HG03064 (cell line): ENCODE measurements around the gene SCD.
"Not testable (repeated sequence)": the region's sequence is repeated elsewhere in the genome, so short reads cannot be mapped to it uniquely, and the experiment has no call there.

Source experiments
- ATAC-seq: cut with Tn5 transposase; IDR thresholded peaks from one replicate; pipeline ENCODE4 v1.9.1; 2021; ENCODE audit warnings: low read depth; ENCODE audit not compliant: unreplicated experiment

The SCD gene

DNA sequence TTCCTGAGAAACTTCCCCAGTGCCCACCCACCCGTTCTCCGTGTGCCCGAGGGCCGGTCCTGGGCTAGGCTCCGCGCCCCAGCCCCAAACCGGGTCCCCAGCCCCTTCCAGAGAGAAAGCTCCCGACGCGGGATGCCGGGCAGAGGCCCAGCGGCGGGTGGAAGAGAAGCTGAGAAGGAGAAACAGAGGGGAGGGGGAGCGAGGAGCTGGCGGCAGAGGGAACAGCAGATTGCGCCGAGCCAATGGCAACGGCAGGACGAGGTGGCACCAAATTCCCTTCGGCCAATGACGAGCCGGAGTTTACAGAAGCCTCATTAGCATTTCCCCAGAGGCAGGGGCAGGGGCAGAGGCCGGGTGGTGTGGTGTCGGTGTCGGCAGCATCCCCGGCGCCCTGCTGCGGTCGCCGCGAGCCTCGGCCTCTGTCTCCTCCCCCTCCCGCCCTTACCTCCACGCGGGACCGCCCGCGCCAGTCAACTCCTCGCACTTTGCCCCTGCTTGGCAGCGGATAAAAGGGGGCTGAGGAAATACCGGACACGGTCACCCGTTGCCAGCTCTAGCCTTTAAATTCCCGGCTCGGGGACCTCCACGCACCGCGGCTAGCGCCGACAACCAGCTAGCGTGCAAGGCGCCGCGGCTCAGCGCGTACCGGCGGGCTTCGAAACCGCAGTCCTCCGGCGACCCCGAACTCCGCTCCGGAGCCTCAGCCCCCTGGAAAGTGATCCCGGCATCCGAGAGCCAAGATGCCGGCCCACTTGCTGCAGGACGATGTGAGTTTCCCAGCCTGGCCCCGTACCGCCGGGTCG, at the start of gene SCD:
Gene SCD, plus strand, starts transcription at position 469 of the 803 bp plus-strand sequence. Its CDS starts 272 bp downstream, at position 741.
- peak; percentile 75 for ATAC-seq

DNA sequence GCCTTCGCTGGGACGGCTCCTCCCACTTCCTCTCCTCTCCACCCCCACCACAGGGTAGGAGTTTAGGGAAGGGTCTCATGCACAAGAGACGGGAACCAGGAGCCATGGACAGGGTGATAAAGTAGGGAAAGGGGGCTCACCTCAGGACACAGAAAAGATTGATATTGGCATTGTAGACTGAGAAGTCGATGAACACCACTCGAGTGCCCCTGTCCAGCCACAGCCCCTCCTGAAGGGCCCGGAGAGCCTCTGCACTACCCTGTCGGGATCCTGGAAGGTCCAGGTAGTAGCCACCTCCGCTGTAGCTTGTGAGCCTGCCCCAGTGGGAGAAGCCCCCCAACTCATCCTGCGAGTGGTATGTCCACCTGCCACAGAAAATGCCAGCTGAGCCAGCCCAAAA, 49.8 kb upstream of the SCD start:
- ATAC-seq: no peak

DNA sequence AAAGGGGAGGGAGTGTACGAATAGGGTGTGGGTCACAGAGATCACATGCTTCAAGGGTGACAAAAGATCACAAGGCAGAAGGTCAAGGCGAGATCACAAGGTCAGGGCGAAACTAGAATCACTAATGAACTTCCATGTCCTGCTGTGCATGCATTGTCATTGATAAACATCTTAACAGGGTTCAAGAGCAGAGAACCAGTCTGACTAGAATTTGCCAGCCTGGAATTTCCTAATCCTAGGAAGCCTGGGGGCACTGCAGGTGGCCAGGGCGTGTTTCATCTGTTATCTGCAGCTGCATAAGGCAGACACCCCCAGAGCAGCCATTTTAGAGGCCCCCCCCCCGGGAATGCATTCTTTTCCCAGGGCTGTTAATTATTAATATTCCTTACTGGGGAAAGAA, 45.9 kb upstream of the SCD start:
- ATAC-seq: not testable (repeated sequence)

DNA sequence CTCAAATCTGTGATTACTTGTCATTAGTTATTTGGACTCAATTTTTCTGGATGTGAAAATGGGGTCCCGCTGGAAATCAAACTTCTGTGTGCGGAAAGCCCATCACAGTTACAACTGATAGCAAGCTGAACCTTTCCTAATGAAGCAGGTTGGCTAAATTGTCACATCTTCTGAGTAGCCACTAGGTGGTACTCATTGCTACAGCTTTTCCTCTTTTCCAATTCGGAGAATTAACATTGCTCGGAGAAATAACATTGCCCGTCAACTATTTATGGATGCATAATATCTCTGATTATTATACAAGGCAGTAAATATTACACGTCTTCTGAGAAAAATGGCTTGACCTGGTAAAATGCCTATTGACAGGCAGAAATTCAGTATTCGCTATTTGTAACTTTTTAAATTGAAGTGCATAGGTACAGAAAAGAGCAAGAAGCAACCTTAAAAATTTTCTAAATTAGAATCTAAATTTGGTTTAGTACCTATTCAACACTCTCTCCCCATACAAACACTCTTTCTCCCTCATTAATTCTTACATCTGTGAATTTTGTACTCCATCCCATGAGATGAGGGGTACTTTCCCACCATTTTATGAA, 43.2 kb upstream of the SCD start:
- no peak for ATAC-seq

DNA sequence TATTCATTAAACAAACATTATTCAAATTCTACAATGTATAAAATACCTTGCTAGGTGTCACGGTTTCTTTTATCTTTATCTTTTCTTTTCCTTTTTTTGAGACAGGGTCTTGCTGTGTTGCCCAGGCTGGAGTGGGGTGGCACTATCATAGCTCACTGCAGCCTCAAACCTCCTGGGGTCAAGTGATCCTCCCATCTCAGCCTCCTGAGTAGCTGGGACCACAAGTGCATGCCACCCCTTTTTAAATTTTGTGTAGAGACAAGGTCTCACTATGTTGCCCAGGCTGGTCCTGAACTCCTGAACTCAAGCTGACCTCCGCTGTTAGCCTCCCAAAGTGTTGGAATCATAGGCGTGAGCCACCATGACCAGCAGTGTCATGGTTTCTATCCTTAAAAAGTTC, 42.6 kb upstream of the SCD start:
- no peak for ATAC-seq

DNA sequence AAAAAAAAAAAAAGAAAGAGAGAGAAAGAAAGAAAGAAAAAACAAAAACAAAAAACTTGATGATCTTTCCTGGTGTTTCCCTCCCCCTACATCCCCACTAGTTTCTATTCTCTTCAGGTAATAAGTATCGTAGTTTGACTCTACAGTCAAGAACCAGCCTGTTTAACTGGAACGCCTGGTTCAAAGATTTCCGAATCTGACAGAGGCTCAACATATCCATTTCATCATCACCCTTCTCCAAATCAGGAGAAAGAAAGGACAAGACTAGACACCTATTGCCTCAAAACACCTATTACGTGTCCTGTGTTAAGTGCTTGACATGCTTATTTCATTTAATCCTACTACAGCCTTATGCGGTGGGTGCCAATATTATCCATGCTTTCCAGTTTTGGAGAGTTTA, 40.2 kb upstream of the SCD start:
- ATAC-seq: no peak

DNA sequence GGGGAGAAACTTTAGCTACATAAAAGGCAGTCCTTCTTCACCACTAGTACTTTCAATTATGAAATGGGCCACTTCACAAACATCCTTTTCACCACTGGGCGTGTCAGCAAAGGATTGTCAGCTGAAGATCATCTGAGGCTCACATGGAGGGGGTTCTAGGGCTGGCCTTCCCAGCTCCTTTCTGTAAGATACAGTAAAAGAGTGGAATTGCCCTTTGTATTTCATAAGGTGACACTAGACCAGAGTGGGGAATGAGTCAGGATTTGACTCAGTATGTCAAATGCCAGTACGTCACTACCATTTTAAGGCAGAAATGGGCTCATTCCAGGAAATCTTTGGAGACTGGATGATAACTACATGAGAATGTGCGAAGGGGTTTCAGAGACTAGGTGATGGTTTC, 39.3 kb upstream of the SCD start:
- no peak for ATAC-seq

DNA sequence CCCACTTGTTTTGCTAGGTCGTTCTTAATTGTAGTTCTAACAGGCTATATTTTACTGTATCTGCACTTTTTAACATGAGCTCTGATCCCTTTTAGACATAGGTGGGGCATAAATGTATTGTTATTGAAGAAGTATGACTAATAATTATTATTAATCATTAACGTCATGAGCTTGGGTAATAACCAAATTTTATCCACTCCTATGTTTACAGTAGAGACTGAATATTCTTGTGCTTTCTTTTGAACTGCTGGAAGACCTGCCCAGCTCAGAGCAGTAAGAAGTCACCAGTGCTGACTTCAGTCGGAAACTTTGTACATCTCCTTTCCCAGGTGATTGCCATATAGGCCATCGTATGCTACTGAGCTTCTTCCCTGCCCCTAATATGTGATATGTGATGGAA, 35.7 kb upstream of the SCD start:
- ATAC-seq: no peak

DNA sequence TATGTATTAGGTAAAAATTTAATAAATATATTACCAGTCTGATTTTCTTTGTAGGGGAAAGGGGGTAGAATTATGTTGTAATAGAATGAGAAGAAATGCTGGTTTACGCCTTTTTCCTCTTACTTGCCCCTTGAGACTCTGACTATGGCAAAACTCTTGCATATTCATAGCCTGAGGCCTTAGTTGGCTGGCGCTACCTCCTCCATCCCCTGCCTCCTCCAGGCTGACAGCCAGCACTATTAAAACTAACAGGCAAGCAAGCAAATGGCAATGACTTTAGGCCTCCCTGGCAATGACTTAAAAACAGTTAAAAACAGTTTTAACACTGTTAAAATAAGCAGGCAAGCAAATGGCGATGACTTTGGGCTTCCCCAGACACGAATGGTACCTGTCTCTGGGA, 31.4 kb upstream of the SCD start:
- no peak for ATAC-seq

DNA sequence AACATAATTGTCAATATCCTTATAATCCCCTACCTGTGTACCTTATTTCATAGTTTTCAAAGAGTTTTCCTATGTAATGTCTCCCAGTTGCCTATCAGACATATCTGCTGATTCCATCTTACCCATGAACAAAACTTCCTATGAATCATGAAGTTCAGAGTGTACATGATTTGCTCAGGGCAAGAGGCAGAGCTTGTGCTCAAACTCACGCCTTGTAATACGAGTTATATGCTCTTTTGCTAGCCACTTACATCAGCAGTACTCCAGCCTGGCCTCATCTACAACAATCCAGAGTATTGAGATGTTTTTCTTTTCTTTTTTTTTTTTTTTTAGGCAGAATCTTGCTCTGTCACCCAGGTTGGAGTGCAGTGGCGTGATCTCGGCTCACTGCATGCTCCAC, 28.8 kb upstream of the SCD start:
- ATAC-seq: no peak

DNA sequence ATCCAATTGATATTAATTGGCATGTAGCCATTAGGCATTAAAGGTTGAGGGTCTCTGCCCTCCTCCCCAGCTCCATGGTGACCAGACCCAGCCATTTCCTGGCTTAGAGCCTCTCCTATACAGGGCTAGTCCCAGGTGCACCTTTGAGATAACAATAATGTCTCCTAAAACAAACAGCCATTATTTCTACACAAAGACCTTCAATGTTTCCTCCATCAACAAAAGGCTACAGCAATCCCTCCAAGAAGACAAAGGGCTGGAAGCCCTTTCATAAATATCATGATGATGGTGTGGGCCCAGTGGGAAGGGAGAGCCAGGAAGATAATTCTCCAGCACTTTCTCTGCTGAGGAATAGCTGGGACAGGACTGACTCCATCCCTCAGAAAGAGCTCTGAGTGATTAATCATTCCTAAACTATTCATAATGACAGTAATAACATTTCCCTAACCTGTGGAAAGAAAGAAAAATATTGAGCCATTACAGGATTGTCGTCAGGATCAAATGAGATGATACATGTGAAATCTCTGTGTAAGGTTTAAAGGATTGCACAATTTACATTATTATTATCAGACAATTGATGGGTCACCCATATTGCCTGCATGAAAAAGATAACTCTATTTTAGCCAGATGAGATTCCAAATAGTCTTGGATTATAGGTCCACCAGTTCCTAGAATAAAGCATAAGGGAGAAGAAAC, 27.2 kb upstream of the SCD start:
- ATAC-seq: no peak

DNA sequence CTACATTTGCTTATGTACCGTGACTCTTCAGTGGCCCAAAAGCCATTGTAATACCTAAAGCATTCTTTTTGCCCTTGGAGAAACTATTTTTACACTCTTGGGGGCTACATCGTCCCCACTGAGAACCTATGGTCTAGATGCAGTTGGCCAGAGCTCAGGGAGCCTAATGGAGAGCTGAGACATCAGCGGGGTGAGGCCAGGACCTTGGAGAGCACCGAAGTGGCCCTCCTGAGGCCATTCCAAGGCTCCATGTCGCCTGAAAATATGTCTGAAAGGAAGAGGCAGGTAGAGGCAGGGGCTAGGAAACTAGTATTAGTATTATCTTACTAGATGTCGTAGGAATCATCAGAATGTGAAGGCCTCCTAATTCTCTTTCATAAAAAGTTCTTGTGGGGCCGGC, 21.9 kb upstream of the SCD start:
- ATAC-seq: no peak

DNA sequence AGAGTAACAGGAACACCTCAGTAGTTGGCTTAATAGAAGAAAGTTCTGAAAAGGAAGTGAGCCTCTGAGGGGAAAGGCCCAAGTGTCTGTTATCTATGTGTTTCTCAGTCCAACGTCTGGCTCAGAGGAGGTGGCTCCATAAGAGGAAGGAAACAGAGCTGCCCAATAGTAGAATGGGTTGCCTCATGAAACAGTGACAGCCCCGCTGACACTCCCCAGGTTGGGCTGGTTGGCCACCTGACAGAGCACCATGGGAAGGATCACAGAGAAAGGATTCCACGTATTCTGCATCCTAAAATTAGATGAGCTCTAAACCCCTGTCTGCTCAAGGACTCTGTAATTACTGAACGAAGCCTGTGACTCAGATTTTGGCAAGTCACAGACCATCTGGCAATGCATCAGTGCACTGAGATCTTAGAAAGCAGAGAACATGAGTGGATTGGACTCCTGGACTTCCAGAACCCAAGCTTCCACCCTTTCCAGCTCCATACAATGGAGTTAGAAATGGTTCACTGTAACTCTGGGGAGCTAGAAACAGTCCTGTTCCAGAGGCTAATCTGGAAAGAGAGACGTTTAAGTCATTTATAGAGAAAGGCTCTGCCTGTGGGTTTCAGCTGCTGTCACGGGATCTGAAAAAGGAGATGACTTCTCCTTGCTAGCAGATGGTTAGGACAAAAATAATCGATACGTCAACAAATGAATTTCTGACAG, 19.9 kb upstream of the SCD start:
- peak; percentile 94 for ATAC-seq

DNA sequence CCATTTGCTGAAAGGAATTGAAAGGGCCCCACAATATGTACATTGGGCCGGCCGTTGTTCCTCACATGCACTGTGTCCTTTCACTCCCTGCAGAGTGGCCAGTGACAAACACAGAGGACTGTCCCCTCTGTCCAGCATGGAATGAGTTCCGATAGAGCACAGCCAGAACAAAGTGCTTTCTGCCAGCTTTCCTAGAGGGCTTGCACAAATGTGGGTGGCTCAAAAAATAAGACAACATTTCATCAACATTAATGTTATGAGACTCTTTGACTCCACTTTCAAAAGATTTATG, 19.4 kb upstream of the SCD start:
- ATAC-seq: no peak

DNA sequence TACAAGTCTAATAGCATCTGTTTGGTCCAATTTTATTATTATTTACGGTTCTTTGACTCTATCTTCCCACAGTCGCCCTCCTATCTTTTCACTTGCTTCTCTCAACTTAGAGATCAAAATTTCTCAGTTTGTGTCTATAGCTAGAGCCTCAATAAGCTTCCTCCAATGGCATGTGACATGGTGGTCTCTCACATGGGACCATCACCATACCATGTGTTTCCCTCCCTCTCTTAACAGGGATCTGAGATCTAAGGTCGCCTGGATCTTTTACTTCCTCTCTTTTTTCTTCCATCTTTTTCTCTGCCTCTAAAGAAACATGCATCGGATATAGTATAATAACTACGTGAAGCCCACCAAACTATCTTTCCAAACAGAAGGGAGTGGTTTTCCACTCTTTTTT, 18.8 kb upstream of the SCD start:
- ATAC-seq: no peak

DNA sequence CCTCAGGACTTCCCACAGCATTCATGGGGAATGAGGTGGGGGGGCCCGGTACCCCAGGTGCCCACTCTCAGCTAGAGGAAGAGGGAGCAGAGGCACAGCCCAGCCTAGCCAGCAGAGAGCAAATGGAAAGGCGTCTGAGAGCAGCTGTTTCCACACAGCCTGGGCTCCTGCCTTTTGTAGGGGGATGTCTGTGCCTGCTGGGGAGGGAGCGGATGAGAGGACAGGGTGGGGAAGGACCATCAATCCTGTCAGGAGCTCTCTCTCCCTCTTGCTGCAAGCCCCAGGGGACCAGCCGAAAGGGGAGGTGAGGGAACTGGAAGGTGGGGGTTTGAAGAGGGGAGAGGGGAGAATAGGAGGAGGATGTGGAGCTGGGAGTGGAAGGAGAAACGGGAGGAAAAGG, 17.0 kb upstream of the SCD start, which contains the start of gene PKD2L1:
Gene PKD2L1, minus strand, starts transcription at position 150 of the 400 bp plus-strand sequence. Its CDS starts 125 bp downstream, at position 25.
- no peak for ATAC-seq

DNA sequence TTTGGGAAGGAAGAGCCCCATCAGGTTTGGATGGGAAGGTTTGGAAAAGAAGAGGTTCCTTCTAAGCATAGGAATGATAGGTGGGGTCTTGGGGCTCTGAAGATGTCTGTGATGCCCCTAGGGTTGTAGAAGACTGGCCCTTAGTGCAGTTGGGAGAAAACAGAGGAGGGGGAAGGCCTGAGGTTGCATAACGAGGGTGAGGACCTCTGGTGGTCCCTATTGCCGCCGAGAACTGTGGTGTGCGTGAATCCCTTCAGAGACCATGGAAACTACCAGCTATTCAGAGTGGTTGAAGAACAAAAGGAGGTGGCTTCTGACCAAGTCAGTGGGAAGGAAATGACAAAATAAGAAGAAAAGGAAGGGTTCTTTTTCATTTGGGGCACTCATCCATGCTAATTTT, 13.9 kb upstream of the SCD start:
- ATAC-seq: no peak

DNA sequence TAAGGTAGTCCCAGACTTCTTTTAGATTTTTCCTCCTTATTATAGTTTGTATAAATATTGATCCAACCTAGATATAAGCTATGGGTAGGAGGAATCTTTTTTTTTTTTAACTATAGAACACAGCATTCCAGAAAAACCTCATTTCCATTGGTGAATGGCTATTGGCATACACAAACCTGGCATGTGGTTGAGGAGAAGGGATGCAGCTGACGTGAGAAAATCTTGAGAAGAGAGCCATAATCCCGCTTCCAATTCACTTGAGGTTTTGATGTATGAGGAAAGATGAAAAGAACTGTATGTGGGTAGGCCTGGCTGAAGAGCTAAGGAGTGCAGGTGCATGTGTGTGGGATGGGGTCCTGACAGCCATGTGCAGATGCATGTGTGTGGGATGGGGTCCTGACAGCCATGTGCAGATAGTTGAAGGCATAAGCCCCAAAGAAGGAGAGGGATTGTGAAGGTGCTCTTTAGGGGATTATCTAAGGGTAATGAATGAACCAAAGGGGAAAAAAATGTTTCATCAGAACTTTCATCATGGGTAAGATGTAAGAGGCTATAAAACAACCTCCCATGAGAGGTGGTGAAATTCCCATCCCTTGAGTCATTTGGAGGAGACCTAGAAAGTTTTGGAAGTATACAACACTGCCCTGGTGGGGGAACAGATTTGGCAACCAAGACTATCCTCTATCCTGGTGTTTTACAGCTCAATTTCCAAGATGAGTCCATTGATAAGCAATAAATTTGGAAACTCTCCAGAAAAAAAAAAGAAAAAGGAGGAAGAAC, 13.2 kb upstream of the SCD start:
- ATAC-seq: no peak

DNA sequence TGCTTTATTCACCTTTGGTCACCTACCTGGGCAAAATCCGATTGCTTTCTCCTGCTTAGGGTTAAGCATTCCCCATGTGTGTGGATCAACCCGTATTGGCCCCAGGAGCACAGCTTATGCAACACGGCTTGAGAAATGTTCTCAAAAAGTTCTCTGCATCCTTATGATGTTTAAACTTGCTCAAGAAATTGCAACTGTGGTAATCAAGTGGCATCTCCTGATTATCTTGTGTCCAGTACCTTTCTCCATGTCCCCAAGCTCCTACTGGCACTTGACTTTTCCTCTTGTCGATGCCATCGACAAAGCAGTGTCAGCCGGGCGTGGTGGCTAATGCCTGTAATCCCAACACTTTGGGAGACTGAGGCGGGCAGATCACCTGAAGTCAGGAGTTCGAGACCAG, 12.3 kb upstream of the SCD start:
- ATAC-seq: no peak

DNA sequence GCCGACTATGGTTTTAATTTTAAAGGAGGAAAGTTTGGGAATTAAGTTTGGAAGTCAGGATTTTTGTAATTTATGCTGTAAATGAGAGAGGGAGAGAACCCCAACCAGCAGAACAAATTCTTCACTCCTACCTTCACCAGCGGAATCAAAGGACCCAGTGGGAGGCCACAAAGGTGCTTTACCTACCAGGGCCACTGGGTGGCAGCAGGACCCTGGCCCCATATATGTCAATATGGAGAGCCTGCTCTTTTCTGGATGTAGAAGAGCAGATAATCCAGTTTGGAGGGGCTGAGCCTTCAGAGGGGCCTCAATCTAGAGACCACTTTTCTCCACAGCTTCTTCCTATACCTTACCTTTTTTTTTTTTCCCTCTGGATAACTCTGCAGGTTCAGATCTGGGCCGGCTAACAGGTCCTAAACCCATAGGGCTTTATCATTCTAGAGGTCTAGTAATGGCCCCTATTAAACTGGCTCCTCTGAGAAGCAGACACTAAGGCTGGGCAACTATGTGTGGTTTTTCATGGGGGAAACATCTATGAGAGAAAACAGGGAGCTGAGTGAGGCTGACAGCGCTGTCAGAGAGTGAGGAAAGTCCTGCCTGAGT, 8.5 kb upstream of the SCD start:
- no peak for ATAC-seq
